ENCODE data around the gene C1QC.
A peak's percentile ranks its signal among the peaks of the same experiment; 100 is the strongest.
"Not testable (repeated sequence)": the region's sequence is repeated elsewhere in the genome, so short reads cannot be mapped to it uniquely, and the experiment has no call there.

C1QC gene

GRCh38 chr1:22650089-22650693, 6.8 kb downstream of the C1QC start:
- DNase-seq (ENCODE audit: low read depth, low spot score) = no peak

- no peak for DNase-seq (ENCODE audit: low read depth, low spot score)
Observed at GRCh38 chr1:22651941-22652856, 8.8 kb downstream of the C1QC start.

DNA sequence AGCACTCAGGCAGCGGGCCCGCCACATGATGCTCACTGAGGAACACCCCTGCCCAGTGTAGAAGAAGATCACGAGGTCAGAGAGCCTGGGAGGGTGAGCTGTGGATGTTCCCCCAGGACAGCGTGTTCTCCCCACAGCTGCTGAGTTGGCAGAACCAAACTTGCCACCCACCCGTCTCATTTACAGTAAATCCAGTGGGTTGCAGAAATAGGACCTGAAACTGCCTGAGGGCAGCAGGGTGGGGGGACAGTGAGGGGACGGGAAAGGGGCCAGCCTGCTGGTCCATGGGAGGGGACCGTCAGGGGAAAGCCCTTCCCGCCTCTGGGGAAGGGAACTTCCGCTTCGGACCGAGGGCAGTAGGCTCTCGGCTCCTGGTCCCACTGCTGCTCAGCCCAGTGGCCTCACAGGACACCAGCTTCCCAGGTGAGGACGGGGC, 9.5 kb downstream of the C1QC start, which contains the start of gene C1QB:
TSS of gene C1QB (plus strand) at position 356 of the 436 bp plus-strand sequence. CDS start 6,227 bp downstream, outside the sequence.
- no peak for DNase-seq (ENCODE audit: low read depth, low spot score)

DNA sequence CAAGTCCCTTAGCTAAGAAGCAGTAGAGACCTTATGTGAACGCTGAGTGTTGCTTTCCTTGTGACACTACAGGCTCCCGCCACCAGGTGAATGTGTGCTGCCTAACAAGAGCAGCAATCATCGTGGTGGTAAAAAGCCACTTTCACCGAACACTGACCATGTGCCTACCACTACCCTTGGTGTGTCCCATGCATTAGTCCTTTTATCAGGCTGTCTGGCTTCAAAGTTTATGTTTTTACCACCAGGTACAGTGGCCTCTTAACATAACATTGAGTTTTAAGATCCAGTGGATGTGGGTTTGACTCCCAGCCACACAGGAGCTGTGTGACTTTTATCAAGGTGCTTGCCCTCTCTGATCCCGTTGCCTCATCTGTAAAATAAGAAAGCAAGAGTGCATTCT, 11.3 kb downstream of the C1QC start:
- DNase-seq (ENCODE audit: low read depth, low spot score) = no peak

GRCh38 chr1:22658385-22659163, 15.1 kb downstream of the C1QC start:
- DNase-seq (ENCODE audit: low read depth, low spot score) = no peak

DNA sequence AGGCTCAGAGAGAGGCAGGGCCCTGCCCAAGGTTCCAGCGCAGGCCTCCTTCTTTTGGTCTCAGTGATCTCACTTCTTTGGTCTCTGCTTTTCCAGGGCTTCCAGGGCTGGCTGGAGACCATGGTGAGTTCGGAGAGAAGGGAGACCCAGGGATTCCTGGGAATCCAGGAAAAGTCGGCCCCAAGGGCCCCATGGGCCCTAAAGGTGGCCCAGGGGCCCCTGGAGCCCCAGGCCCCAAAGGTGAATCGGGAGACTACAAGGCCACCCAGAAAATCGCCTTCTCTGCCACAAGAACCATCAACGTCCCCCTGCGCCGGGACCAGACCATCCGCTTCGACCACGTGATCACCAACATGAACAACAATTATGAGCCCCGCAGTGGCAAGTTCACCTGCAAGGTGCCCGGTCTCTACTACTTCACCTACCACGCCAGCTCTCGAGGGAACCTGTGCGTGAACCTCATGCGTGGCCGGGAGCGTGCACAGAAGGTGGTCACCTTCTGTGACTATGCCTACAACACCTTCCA, 17.3 kb downstream of the C1QC start:
- no peak for DNase-seq (ENCODE audit: low read depth, low spot score)

DNA sequence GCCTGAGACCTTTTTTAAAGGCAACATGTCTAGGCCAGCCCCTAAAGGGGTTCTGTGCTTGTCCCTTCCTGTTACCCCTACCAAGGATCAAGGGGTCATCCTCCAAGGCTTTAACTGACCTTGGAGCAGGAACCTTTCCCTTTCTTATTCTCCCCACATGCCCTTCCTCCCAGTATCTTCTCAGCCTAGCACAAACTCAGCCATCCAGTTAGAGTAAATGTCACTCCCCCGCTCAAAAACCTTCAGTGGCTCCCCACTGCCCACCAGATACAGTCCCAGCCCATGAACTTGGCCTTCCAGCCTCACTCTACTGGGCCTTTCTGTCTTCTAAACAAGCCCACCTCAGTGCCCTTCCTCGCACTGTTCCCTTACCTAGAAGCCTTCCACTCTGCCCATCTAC, 18.4 kb downstream of the C1QC start:
- DNase-seq (ENCODE audit: low read depth, low spot score) = no peak

- DNase-seq (ENCODE audit: low read depth, low spot score) = no peak
Observed at GRCh38 chr1:22662318-22662717, 18.9 kb downstream of the C1QC start.

DNA sequence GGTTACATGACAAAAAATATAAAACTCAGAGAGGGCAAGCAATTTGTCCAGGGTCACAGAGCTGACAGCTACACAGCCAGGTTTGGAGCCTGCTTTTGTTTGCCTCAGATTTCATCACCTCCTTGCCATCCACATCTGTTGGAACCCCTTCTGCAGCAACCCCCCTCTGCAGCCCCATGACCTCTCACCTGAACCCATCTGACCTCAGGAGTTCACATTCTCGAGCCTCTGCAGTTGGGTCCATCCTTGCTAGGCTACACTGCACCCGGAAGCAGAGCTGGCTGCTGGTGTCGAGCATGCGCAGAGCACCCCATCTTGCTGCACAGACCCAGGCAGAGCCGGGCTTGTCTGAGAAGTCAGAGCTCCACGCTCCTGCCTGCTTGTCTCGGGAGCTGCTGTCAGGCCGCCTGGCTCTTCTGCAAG, 19.6 kb downstream of the C1QC start:
- DNase-seq (ENCODE audit: low read depth, low spot score) = no peak

GRCh38 chr1:22665752-22666151, 22.3 kb downstream of the C1QC start:
- DNase-seq (ENCODE audit: low read depth, low spot score) = peak; percentile 70

DNA sequence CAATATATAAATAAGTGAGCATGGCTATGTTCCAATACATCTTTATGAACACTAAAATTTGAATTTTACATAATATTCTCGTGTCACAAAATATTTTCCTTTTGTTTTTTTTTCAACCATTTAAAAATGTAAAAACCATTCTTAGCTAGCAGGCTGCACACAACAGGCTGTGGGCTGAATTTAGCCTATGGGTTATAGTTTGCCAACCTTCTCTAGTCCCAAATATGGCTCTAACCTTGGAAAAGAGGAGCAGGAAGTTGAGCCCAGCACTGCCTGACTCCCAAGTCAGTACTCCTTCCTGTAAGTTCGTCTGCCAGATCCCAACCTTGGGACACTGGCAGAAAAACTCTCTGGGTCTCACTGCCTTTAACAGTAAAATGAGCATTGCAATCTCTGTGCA, 23.0 kb downstream of the C1QC start:
- no peak for DNase-seq (ENCODE audit: low read depth, low spot score)

DNA sequence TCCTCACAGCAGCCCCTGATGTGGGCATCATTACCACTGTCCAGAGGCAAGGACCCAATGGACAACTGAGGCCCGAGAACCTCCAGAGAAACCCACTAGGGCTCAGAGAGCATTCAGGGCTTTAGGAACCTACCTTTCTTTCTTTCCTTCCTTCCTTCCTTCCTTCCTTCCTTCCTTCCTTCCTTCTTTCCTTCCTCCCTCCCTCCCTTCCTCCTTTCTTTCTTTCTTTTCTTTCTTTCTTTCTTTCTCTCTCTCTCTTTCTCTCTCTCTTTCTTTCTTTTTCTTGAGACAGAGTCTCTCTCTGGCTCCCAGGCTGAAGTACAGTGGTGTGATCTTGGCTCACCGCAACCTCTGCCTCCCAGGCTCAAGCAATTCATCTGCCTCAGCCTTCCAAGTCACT, 25.4 kb downstream of the C1QC start:
- not testable (repeated sequence) for DNase-seq (ENCODE audit: low read depth, low spot score)

GRCh38 chr1:22670352-22670975, 27.0 kb downstream of the C1QC start:
- no peak for DNase-seq (ENCODE audit: low read depth, low spot score)

DNA sequence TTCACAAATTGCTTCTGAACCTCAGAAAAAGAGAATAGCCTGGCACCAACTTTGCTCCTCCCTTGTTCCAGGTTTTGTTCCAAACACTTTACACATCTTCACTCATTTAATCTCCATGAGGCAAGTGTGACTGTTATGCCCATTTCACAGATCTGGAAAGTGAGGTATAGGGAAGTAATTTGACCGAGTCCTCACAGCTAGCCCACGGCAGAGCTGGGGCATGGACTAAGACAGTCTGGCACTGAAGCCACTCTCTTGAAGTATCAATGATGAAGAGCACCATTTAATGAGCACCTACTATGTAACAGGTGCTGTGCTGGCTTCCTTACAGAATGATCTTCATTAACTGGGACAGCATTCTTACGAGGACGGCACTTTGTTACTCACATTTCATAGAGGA, 28.6 kb downstream of the C1QC start:
- DNase-seq (ENCODE audit: low read depth, low spot score) = no peak

- peak; percentile 82 for DNase-seq (ENCODE audit: low read depth, low spot score)
Observed at GRCh38 chr1:22673486-22674409, 30.3 kb downstream of the C1QC start.

GRCh38 chr1:22674410-22674749, 30.9 kb downstream of the C1QC start:
- DNase-seq (ENCODE audit: low read depth, low spot score) = no peak

DNA sequence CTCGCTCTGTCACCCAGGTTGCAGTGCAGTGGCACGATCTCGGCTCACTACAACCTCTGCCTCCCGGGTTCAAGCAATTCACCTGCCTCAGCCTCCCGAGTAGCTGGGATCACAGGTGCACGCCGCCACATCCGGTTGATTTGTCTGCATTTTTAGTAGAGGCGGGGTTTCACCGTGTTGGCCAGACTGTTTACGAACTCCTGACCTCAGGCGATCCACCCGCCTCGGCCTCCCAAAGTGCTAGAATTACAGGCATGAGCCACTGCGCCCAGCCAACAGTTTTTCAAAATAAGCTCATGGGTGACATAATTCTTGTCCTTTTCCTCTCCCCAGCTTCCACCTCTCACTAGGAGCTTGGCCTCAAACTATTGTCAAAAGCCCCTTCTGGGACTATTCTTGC, 32.7 kb downstream of the C1QC start:
- DNase-seq (ENCODE audit: low read depth, low spot score) = not testable (repeated sequence)

DNA sequence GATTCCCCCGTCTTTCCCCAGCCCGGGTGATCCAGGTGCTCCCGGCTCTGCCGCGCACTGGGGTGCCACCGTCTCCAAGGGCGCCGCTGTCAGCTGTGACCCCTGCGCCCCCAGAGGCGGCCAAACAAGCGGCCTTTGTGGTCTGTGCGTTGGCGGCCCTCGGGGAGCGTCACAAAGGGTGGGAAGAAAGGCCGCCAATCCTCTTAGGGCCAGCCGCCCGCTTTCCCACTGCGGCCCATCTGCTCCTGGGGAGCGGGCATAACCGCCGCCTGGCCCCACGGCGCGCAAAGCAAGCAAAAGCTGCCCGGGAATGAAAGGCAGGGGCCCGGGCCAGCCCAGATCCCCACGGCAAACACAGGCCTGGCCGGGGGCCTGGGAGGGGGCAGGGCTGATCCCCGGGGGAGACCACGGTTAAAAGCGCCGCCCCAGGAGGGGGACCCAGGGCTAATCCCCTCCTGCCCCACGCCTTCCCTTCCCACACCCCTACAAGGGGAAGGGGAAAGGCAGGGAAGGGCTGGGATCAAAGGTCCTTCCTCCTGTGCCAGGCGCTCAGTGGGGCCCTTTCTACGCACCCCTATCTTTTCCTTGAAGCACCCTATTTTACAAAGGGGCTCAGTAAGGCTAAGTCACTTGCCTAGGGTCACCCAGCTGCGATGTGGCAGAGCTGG, 33.6 kb downstream of the C1QC start:
- DNase-seq (ENCODE audit: low read depth, low spot score) = peak; percentile 28

- no peak for DNase-seq (ENCODE audit: low read depth, low spot score)
Observed at GRCh38 chr1:22677931-22678896, 34.8 kb downstream of the C1QC start.

Data from astrocyte of the hippocampus (primary cell).